GM12864 (cell line): ENCODE data around the gene SLC17A3.

ENCODE experiments used
- DNase-seq: peaks from one replicate; pipeline ENCODE4 v3.0.0-alpha.2; 2011; ENCODE audit warnings: low read depth
- H3K4me3 ChIP-seq: 2 replicates; pipeline ENCODE4 v1.5.1; 2011; ENCODE audit warnings: mild to moderate bottlenecking, low read depth, low read length, control low read depth
- TF ChIP-seq, protein P1 (sequence below): IDR thresholded peaks from 2 replicates; pipeline ENCODE4 v1.5.1; 2011; ENCODE audit warnings: low read depth, mild to moderate bottlenecking, moderate library complexity, low read length, control low read depth, inconsistent platforms; ENCODE audit errors: missing control alignments

The SLC17A3 gene

GRCh38 chr6:25830458-25830857 is 43.6 kb downstream of the SLC17A3 start:
- TF ChIP-seq, protein P1, sequence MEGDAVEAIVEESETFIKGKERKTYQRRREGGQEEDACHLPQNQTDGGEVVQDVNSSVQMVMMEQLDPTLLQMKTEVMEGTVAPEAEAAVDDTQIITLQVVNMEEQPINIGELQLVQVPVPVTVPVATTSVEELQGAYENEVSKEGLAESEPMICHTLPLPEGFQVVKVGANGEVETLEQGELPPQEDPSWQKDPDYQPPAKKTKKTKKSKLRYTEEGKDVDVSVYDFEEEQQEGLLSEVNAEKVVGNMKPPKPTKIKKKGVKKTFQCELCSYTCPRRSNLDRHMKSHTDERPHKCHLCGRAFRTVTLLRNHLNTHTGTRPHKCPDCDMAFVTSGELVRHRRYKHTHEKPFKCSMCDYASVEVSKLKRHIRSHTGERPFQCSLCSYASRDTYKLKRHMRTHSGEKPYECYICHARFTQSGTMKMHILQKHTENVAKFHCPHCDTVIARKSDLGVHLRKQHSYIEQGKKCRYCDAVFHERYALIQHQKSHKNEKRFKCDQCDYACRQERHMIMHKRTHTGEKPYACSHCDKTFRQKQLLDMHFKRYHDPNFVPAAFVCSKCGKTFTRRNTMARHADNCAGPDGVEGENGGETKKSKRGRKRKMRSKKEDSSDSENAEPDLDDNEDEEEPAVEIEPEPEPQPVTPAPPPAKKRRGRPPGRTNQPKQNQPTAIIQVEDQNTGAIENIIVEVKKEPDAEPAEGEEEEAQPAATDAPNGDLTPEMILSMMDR = no peak
- H3K4me3 ChIP-seq = no peak overlapping the region
- no peak for DNase-seq

- no peak overlapping the region for H3K4me3 ChIP-seq
- TF ChIP-seq, protein P1 = no peak
- DNase-seq = peak; percentile 12
Measured at GRCh38 chr6:25829375-25829774, 44.7 kb downstream of the SLC17A3 start.

- H3K4me3 ChIP-seq = no peak overlapping the region
- TF ChIP-seq, protein P1 = no peak
- DNase-seq = no peak
Measured at GRCh38 chr6:25821341-25821740, 52.7 kb downstream of the SLC17A3 start.

GRCh38 chr6:25816252-25816651 is 57.8 kb downstream of the SLC17A3 start:
- TF ChIP-seq, protein P1 = no peak
- DNase-seq = no peak
- no peak overlapping the region for H3K4me3 ChIP-seq

DNA sequence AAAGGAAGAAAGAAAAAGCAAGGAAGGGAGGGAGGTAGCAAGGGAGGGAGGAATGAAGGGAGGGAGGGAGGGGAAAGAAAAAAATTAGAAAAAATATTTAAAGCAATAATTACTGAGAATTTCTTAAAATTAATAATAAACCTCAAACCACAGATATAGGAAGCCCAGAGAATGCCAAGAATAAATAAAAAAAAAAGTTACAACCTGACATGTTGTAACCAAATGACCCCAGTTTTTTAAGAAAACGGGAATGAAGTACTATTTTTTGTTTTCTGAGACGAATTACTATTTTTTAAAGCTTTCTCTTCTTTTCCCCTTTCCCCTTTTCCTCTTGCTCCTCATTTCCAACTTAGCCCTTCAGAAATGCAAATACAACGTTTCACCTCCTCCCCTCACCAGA is 58.8 kb downstream of the SLC17A3 start:
- TF ChIP-seq, protein P1 = no peak
- no peak overlapping the region for H3K4me3 ChIP-seq
- no peak for DNase-seq

GRCh38 chr6:25804804-25805203 is 69.2 kb downstream of the SLC17A3 start:
- TF ChIP-seq, protein P1 = no peak
- no peak overlapping the region for H3K4me3 ChIP-seq
- no peak for DNase-seq

GRCh38 chr6:25801436-25801835 is 72.6 kb downstream of the SLC17A3 start:
- TF ChIP-seq, protein P1 = no peak
- H3K4me3 ChIP-seq = no peak overlapping the region
- no peak for DNase-seq
